ENCODE data around the gene CACNA1C.

CACNA1C gene

GRCh38 chr12:2455410-2455809, 402.6 kb downstream of the CACNA1C start:
- H3K27ac ChIP-seq = no peak overlapping the region
- no peak for DNase-seq (ENCODE audit: low read depth, low spot score)

GRCh38 chr12:2456122-2456812, 403.5 kb downstream of the CACNA1C start:
- no peak overlapping the region for H3K27ac ChIP-seq

GRCh38 chr12:2456813-2457186, 404.0 kb downstream of the CACNA1C start:
- no peak for DNase-seq (ENCODE audit: low read depth, low spot score)

More at GRCh38 chr12:2456122-2456812, 403.5 kb downstream of the CACNA1C start:
- no peak for DNase-seq (ENCODE audit: low read depth, low spot score)

GRCh38 chr12:2457215-2457932, 404.6 kb downstream of the CACNA1C start:
- no peak overlapping the region for H3K27ac ChIP-seq
- no peak for DNase-seq (ENCODE audit: low read depth, low spot score)

More at GRCh38 chr12:2456813-2457186, 404.0 kb downstream of the CACNA1C start:
- no peak overlapping the region for H3K27ac ChIP-seq

- DNase-seq (ENCODE audit: low read depth, low spot score) = no peak
- no peak overlapping the region for H3K27ac ChIP-seq
Measured at GRCh38 chr12:2457933-2458414, 405.2 kb downstream of the CACNA1C start.

GRCh38 chr12:2460051-2460670, 407.4 kb downstream of the CACNA1C start:
- H3K27ac ChIP-seq = no peak overlapping the region
- DNase-seq (ENCODE audit: low read depth, low spot score) = no peak

GRCh38 chr12:2461046-2461445, 408.3 kb downstream of the CACNA1C start:
- no peak for DNase-seq (ENCODE audit: low read depth, low spot score)
- no peak overlapping the region for H3K27ac ChIP-seq

- no peak for DNase-seq (ENCODE audit: low read depth, low spot score)
- H3K27ac ChIP-seq = no peak overlapping the region
Measured at GRCh38 chr12:2461645-2462044, 408.9 kb downstream of the CACNA1C start.

GRCh38 chr12:2462087-2462486, 409.3 kb downstream of the CACNA1C start:
- no peak for DNase-seq (ENCODE audit: low read depth, low spot score)
- no peak overlapping the region for H3K27ac ChIP-seq

- no peak overlapping the region for H3K27ac ChIP-seq
- no peak for DNase-seq (ENCODE audit: low read depth, low spot score)
Measured at GRCh38 chr12:2463719-2464118, 410.9 kb downstream of the CACNA1C start.

GRCh38 chr12:2465681-2466080, 412.9 kb downstream of the CACNA1C start:
- no peak for DNase-seq (ENCODE audit: low read depth, low spot score)
- H3K27ac ChIP-seq = no peak overlapping the region

GRCh38 chr12:2466211-2466610, 413.4 kb downstream of the CACNA1C start:
- no peak for DNase-seq (ENCODE audit: low read depth, low spot score)
- no peak overlapping the region for H3K27ac ChIP-seq

- DNase-seq (ENCODE audit: low read depth, low spot score) = no peak
- no peak overlapping the region for H3K27ac ChIP-seq
Measured at GRCh38 chr12:2467447-2468195, 414.8 kb downstream of the CACNA1C start.

GRCh38 chr12:2475984-2476383, 423.2 kb downstream of the CACNA1C start:
- H3K27ac ChIP-seq = no peak overlapping the region
- no peak for DNase-seq (ENCODE audit: low read depth, low spot score)

- H3K27ac ChIP-seq = no peak overlapping the region
- no peak for DNase-seq (ENCODE audit: low read depth, low spot score)
Measured at GRCh38 chr12:2477009-2477766, 424.4 kb downstream of the CACNA1C start.

- no peak for DNase-seq (ENCODE audit: low read depth, low spot score)
- no peak overlapping the region for H3K27ac ChIP-seq
Measured at GRCh38 chr12:2479851-2480535, 427.2 kb downstream of the CACNA1C start.

GRCh38 chr12:2481346-2481745, 428.6 kb downstream of the CACNA1C start:
- no peak overlapping the region for H3K27ac ChIP-seq
- no peak for DNase-seq (ENCODE audit: low read depth, low spot score)

GRCh38 chr12:2481951-2482350, 429.2 kb downstream of the CACNA1C start:
- H3K27ac ChIP-seq = no peak overlapping the region
- no peak for DNase-seq (ENCODE audit: low read depth, low spot score)

- H3K27ac ChIP-seq = no peak overlapping the region
- DNase-seq (ENCODE audit: low read depth, low spot score) = no peak
Measured at GRCh38 chr12:2482938-2483660, 430.3 kb downstream of the CACNA1C start.
